Fibroblast of mammary gland (primary cell): ENCODE measurements around the gene TMEM62.
A peak's percentile ranks its signal among the peaks of the same experiment; 100 is the strongest.

ENCODE experiments used
- DNase-seq: peaks from one replicate; pipeline ENCODE4 v3.0.0-alpha.2; 2010; ENCODE audit warnings: low read depth
- H3K4me3 ChIP-seq: 2 replicates; pipeline ENCODE4 v1.5.1; 2011; ENCODE audit warnings: low read depth, mild to moderate bottlenecking, low read length, moderate library complexity; ENCODE audit not compliant: control insufficient read depth
- CTCF ChIP-seq: conservative IDR thresholded peaks from 2 replicates; pipeline ENCODE4 v1.5.1; 2011; ENCODE audit warnings: low read depth, low read length, inconsistent platforms; ENCODE audit not compliant: control insufficient read depth, insufficient read depth

The TMEM62 gene

GRCh38 chr15:43103907-43104306 is 29.5 kb upstream of the TMEM62 start:
- no peak for DNase-seq
- TF ChIP-seq CTCF, result no peak
- H3K4me3 ChIP-seq, result no peak overlapping the region

GRCh38 chr15:43104426-43104825 is 29.0 kb upstream of the TMEM62 start:
- H3K4me3 ChIP-seq, result peak overlapping the region; percentile 97
- DNase-seq, result peak; percentile 10
- TF ChIP-seq CTCF, result no peak

- no peak for TF ChIP-seq CTCF
- peak; percentile 5 for DNase-seq
These were observed 28.2 kb upstream of the TMEM62 start for GRCh38 chr15:43105077-43105736.

GRCh38 chr15:43105778-43106485 is 27.5 kb upstream of the TMEM62 start, which contains the start of gene UBR1:
Gene UBR1, minus strand, starts transcription at chr15:43106038. Its CDS starts 16 bp downstream, at chr15:43106022.
- DNase-seq, result peak; percentile 90
- peak within 1 kb of the TSS; percentile 97 for H3K4me3 ChIP-seq
- no peak for TF ChIP-seq CTCF

More at GRCh38 chr15:43105077-43105736, 28.2 kb upstream of the TMEM62 start:
- H3K4me3 ChIP-seq, result peak overlapping the region; percentile 97

GRCh38 chr15:43106486-43106829 is 26.9 kb upstream of the TMEM62 start:
- no peak for DNase-seq
- H3K4me3 ChIP-seq, result peak overlapping the region; percentile 97
- TF ChIP-seq CTCF, result no peak

GRCh38 chr15:43107751-43108150 is 25.6 kb upstream of the TMEM62 start:
- H3K4me3 ChIP-seq, result no peak overlapping the region
- no peak for DNase-seq
- no peak for TF ChIP-seq CTCF
